GM23338 (cell line): ENCODE results near the gene CD40LG.

Source experiments
- CREB1 ChIP-seq: fragments of 250-450 bp; sonication (Bioruptor Pico); IDR thresholded peaks from 2 replicates; pipeline ENCODE4 v1.5.0; 2020; ENCODE audit warnings: low read depth, mild to moderate bottlenecking, moderate library complexity
- EZH2 ChIP-seq: fragments of 200-600 bp; sonication (generic); IDR thresholded peaks from one replicate; pipeline ENCODE4 v1.8.0; 2017; ENCODE audit warnings: antibody characterized with exemption, mild to moderate bottlenecking, low read depth; ENCODE audit not compliant: unreplicated experiment
- EZH2phosphoT487 ChIP-seq: fragments of 200-600 bp; sonication (generic); IDR thresholded peaks from one replicate; pipeline ENCODE4 v1.8.1; 2018; ENCODE audit warnings: antibody characterized with exemption; ENCODE audit not compliant: unreplicated experiment
- JUNB ChIP-seq: IDR thresholded peaks from one replicate; pipeline ENCODE4 v1.6.1; 2016; ENCODE audit warnings: antibody characterized with exemption; ENCODE audit not compliant: unreplicated experiment
- POLR2AphosphoS5 ChIP-seq: IDR thresholded peaks from 2 replicates; pipeline ENCODE4 v1.6.1; 2016; ENCODE audit warnings: antibody characterized with exemption, low read depth
- ZNF114 ChIP-seq: fragments of 250-450 bp; sonication (Bioruptor Pico); IDR thresholded peaks from 2 replicates; pipeline ENCODE4 v1.5.0; 2020; ENCODE audit warnings: mild to moderate bottlenecking, moderate library complexity
- TF ChIP-seq, protein P1 (sequence below), 2 experiments: fragments of 200-600 bp in 1 of 2; sonication (generic) in 1 of 2; conservative IDR thresholded peaks; 2 replicates each; pipeline versions ENCODE4 v1.5.1 to v1.6.1; 2016 to 2017; ENCODE audit warnings: antibody characterized with exemption in 2 of 2, low read depth in 2 of 2, mild to moderate bottlenecking in 2 of 2, moderate library complexity in 1 of 2
- TF ChIP-seq, protein P2 (sequence below): IDR thresholded peaks from one replicate; pipeline ENCODE4 v1.6.1; 2018; ENCODE audit warnings: antibody characterized with exemption; ENCODE audit not compliant: unreplicated experiment
- TF ChIP-seq, protein P3 (sequence below): IDR thresholded peaks from 2 replicates; pipeline ENCODE4 v1.6.1; 2016; ENCODE audit warnings: antibody characterized with exemption

DNA sequence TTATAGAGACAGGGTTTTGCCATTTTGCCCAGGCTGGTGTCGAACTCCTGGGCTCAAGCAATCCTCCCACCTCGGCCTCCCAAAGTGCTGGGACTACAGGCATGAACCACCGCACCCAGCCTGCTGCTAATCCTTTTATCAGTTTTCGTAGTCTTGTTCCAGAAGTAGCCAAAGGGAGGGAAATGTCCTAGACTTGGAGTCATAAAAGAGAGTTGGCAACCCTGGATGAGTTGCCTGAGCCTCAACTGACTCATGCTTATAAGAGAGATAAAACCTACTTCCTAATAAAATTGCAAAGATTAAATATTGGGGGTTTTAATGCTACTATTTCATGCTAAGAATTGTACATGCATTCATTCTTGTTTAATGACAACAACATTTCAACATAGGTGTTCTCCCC, 44.3 kb downstream of the CD40LG start:
- TF ChIP-seq, protein P1, sequence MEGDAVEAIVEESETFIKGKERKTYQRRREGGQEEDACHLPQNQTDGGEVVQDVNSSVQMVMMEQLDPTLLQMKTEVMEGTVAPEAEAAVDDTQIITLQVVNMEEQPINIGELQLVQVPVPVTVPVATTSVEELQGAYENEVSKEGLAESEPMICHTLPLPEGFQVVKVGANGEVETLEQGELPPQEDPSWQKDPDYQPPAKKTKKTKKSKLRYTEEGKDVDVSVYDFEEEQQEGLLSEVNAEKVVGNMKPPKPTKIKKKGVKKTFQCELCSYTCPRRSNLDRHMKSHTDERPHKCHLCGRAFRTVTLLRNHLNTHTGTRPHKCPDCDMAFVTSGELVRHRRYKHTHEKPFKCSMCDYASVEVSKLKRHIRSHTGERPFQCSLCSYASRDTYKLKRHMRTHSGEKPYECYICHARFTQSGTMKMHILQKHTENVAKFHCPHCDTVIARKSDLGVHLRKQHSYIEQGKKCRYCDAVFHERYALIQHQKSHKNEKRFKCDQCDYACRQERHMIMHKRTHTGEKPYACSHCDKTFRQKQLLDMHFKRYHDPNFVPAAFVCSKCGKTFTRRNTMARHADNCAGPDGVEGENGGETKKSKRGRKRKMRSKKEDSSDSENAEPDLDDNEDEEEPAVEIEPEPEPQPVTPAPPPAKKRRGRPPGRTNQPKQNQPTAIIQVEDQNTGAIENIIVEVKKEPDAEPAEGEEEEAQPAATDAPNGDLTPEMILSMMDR (conservative IDR thresholded peaks at IDR 0.05; ENCODE audit: low read depth in 2 of 2) = no peak
- TF ChIP-seq EZH2 = no peak
- TF ChIP-seq, protein P2, sequence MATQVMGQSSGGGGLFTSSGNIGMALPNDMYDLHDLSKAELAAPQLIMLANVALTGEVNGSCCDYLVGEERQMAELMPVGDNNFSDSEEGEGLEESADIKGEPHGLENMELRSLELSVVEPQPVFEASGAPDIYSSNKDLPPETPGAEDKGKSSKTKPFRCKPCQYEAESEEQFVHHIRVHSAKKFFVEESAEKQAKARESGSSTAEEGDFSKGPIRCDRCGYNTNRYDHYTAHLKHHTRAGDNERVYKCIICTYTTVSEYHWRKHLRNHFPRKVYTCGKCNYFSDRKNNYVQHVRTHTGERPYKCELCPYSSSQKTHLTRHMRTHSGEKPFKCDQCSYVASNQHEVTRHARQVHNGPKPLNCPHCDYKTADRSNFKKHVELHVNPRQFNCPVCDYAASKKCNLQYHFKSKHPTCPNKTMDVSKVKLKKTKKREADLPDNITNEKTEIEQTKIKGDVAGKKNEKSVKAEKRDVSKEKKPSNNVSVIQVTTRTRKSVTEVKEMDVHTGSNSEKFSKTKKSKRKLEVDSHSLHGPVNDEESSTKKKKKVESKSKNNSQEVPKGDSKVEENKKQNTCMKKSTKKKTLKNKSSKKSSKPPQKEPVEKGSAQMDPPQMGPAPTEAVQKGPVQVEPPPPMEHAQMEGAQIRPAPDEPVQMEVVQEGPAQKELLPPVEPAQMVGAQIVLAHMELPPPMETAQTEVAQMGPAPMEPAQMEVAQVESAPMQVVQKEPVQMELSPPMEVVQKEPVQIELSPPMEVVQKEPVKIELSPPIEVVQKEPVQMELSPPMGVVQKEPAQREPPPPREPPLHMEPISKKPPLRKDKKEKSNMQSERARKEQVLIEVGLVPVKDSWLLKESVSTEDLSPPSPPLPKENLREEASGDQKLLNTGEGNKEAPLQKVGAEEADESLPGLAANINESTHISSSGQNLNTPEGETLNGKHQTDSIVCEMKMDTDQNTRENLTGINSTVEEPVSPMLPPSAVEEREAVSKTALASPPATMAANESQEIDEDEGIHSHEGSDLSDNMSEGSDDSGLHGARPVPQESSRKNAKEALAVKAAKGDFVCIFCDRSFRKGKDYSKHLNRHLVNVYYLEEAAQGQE = no peak
- TF ChIP-seq POLR2AphosphoS5 = no peak
- TF ChIP-seq JUNB = no peak
- TF ChIP-seq ZNF114 = no peak
- TF ChIP-seq, protein P3, sequence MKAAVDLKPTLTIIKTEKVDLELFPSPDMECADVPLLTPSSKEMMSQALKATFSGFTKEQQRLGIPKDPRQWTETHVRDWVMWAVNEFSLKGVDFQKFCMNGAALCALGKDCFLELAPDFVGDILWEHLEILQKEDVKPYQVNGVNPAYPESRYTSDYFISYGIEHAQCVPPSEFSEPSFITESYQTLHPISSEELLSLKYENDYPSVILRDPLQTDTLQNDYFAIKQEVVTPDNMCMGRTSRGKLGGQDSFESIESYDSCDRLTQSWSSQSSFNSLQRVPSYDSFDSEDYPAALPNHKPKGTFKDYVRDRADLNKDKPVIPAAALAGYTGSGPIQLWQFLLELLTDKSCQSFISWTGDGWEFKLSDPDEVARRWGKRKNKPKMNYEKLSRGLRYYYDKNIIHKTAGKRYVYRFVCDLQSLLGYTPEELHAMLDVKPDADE = no peak
- no peak for TF ChIP-seq CREB1 (CRISPR knock-in tag)
- TF ChIP-seq EZH2phosphoT487 = no peak
